Measurements from ENCODE around the gene SMYD2. TPM values are rescaled to one million over a fixed set of nuclear protein-coding genes. Genes with fewer than 3 reads are reported as not detected.

Gene SMYD2
- total and polyA plus RNA-seq, 2 experiments from 2014 or later = 34.4 to 39.8 TPM

GRCh38 chr1:214352838-214353237 is 71.9 kb downstream of the SMYD2 start:
- 96% methylated on average over 4 of the region's 4 CpGs for WGBS (ENCODE audit: low lambda C conversion rate, missing lambda C conversion rate)

GRCh38 chr1:214354440-214355148 is 73.6 kb downstream of the SMYD2 start:
- TF ChIP-seq CTCF (IDR thresholded peaks at IDR 0.05; ENCODE audit: poor library complexity) = no peak
- no peak for TF ChIP-seq EZH2 (IDR thresholded peaks at IDR 0.05; ENCODE audit: borderline replicate concordance)
- no peak for TF ChIP-seq EZH2phosphoT487 (IDR thresholded peaks at IDR 0.05; ENCODE audit: low read depth, severe bottlenecking, unreplicated experiment)
- no peak for DNase-seq (ENCODE audit: low spot score)
- H3K27me3 ChIP-seq = no peaks in the 10 kb centered on the region

More at GRCh38 chr1:214352838-214353237, 71.9 kb downstream of the SMYD2 start:
- H2AFZ ChIP-seq = no peak overlapping the region
- no peak overlapping the region for H3K27ac ChIP-seq
- H3K4me1 ChIP-seq (ENCODE audit: insufficient read depth) = no peaks in the 10 kb centered on the region
- no peaks in the 10 kb centered on the region for H3K36me3 ChIP-seq (replicated peaks; ENCODE audit: insufficient read depth, low read depth)
- H3K79me2 ChIP-seq = no peaks in the 10 kb centered on the region
- no peak overlapping the region for H3K4me2 ChIP-seq
- H3K4me3 ChIP-seq = no peak overlapping the region
- H4K20me1 ChIP-seq (ENCODE audit: insufficient read depth, poor library complexity, severe bottlenecking) = no peaks in the 10 kb centered on the region
- TF ChIP-seq CTCF (IDR thresholded peaks at IDR 0.05; ENCODE audit: poor library complexity) (no peak), EZH2 (IDR thresholded peaks at IDR 0.05; ENCODE audit: borderline replicate concordance) (no peak), EZH2phosphoT487 (IDR thresholded peaks at IDR 0.05; ENCODE audit: low read depth, severe bottlenecking, unreplicated experiment) (no peak)
- no peak for DNase-seq (ENCODE audit: low spot score)
- H3K9me3 ChIP-seq (ENCODE audit: low read depth) = no peaks in the 10 kb centered on the region
- H3K27me3 ChIP-seq = no peaks in the 10 kb centered on the region
- H3K9me2 ChIP-seq (replicated peaks; ENCODE audit: insufficient read depth) = no peaks in the 10 kb centered on the region

GRCh38 chr1:214360116-214360515 is 79.2 kb downstream of the SMYD2 start:
- Histone ChIP-seq H3K9me3 (ENCODE audit: low read depth) (no peaks in the 10 kb centered on the region), H2AFZ (no peak overlapping the region), H3K27ac (no peak overlapping the region), H3K36me3 (replicated peaks; ENCODE audit: insufficient read depth, low read depth) (no peaks in the 10 kb centered on the region), H3K4me1 (ENCODE audit: insufficient read depth) (peaks cover 5% of the 10 kb centered on the region), H4K20me1 (ENCODE audit: insufficient read depth, poor library complexity, severe bottlenecking) (no peaks in the 10 kb centered on the region), H3K4me3 (no peak overlapping the region), H3K9me2 (replicated peaks; ENCODE audit: insufficient read depth) (no peaks in the 10 kb centered on the region), H3K79me2 (no peaks in the 10 kb centered on the region), H3K4me2 (no peak overlapping the region), H3K27me3 (no peaks in the 10 kb centered on the region)
- TF ChIP-seq EZH2 (IDR thresholded peaks at IDR 0.05; ENCODE audit: borderline replicate concordance) (no peak), EZH2phosphoT487 (IDR thresholded peaks at IDR 0.05; ENCODE audit: low read depth, severe bottlenecking, unreplicated experiment) (no peak), CTCF (IDR thresholded peaks at IDR 0.05; ENCODE audit: poor library complexity) (no peak)
- WGBS (ENCODE audit: low lambda C conversion rate, missing lambda C conversion rate) = 88% methylated on average over 5 of the region's 5 CpGs
- DNase-seq (ENCODE audit: low spot score) = no peak

More at GRCh38 chr1:214354440-214355148, 73.6 kb downstream of the SMYD2 start:
- Histone ChIP-seq H3K27ac (no peak overlapping the region), H2AFZ (no peak overlapping the region), H4K20me1 (ENCODE audit: insufficient read depth, poor library complexity, severe bottlenecking) (no peaks in the 10 kb centered on the region), H3K9me2 (replicated peaks; ENCODE audit: insufficient read depth) (no peaks in the 10 kb centered on the region), H3K4me1 (ENCODE audit: insufficient read depth) (no peaks in the 10 kb centered on the region), H3K4me3 (no peak overlapping the region), H3K9me3 (ENCODE audit: low read depth) (no peaks in the 10 kb centered on the region), H3K4me2 (no peak overlapping the region), H3K36me3 (replicated peaks; ENCODE audit: insufficient read depth, low read depth) (no peaks in the 10 kb centered on the region), H3K79me2 (no peaks in the 10 kb centered on the region)
- 70% methylated on average over 4 of the region's 4 CpGs for WGBS (ENCODE audit: low lambda C conversion rate, missing lambda C conversion rate)
